ENCODE data around the gene VOPP1.

- TF ChIP-seq CTCF (conservative IDR thresholded peaks at IDR 0.05; ENCODE audit: low read length), result no peak
- TF ChIP-seq EZH2phosphoT487 (IDR thresholded peaks at IDR 0.05; ENCODE audit: borderline replicate concordance), result no peak
Measured at GRCh38 chr7:55553024-55553345, 19.3 kb downstream of the VOPP1 start.
